NCI-H1694 treated with DMSO at 0.1 percent for 48 hours (cell line): ENCODE results near the gene OR6N1.

ENCODE experiments used
- DNase-seq: peaks from one replicate; lab custom pipeline; 2025; lab: John Stamatoyannopoulos, UW

The OR6N1 gene

GRCh38 chr1:158752155-158752712 is 19.8 kb downstream of the OR6N1 start:
- DNase-seq: no peak

GRCh38 chr1:158735848-158736247 is 36.1 kb downstream of the OR6N1 start:
- no peak for DNase-seq

- no peak for DNase-seq
These were observed 39.5 kb downstream of the OR6N1 start for GRCh38 chr1:158732524-158732923.

GRCh38 chr1:158731707-158732106 is 40.3 kb downstream of the OR6N1 start:
- DNase-seq: no peak

- DNase-seq: no peak
These were observed 41.5 kb downstream of the OR6N1 start for GRCh38 chr1:158730453-158730852.

- no peak for DNase-seq
These were observed 43.3 kb downstream of the OR6N1 start for GRCh38 chr1:158728510-158729225.

- no peak for DNase-seq
These were observed 47.6 kb downstream of the OR6N1 start for GRCh38 chr1:158724442-158724841.

GRCh38 chr1:158720620-158721019 is 51.4 kb downstream of the OR6N1 start, which contains the start of gene OR6K3:
Gene OR6K3, minus strand, starts transcription at chr1:158720720. Its CDS starts 2,605 bp downstream, at chr1:158718115.
- no peak for DNase-seq

GRCh38 chr1:158719664-158720063 is 52.3 kb downstream of the OR6N1 start:
- no peak for DNase-seq

- DNase-seq: no peak
These were observed 54.7 kb downstream of the OR6N1 start for GRCh38 chr1:158717344-158717743.

GRCh38 chr1:158716335-158716734 is 55.7 kb downstream of the OR6N1 start:
- DNase-seq: no peak

GRCh38 chr1:158714754-158715153 is 57.2 kb downstream of the OR6N1 start:
- no peak for DNase-seq
